ENCODE data around the gene RBM6. TPM values are rescaled to one million over a fixed set of nuclear protein-coding genes. Genes with fewer than 3 reads are reported as not detected.

RBM6 gene, protein sequence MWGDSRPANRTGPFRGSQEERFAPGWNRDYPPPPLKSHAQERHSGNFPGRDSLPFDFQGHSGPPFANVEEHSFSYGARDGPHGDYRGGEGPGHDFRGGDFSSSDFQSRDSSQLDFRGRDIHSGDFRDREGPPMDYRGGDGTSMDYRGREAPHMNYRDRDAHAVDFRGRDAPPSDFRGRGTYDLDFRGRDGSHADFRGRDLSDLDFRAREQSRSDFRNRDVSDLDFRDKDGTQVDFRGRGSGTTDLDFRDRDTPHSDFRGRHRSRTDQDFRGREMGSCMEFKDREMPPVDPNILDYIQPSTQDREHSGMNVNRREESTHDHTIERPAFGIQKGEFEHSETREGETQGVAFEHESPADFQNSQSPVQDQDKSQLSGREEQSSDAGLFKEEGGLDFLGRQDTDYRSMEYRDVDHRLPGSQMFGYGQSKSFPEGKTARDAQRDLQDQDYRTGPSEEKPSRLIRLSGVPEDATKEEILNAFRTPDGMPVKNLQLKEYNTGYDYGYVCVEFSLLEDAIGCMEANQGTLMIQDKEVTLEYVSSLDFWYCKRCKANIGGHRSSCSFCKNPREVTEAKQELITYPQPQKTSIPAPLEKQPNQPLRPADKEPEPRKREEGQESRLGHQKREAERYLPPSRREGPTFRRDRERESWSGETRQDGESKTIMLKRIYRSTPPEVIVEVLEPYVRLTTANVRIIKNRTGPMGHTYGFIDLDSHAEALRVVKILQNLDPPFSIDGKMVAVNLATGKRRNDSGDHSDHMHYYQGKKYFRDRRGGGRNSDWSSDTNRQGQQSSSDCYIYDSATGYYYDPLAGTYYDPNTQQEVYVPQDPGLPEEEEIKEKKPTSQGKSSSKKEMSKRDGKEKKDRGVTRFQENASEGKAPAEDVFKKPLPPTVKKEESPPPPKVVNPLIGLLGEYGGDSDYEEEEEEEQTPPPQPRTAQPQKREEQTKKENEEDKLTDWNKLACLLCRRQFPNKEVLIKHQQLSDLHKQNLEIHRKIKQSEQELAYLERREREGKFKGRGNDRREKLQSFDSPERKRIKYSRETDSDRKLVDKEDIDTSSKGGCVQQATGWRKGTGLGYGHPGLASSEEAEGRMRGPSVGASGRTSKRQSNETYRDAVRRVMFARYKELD
- 153 TPM for polyA plus RNA-seq
- long read RNA-seq, donor 1, partial matches to known transcripts, result 85 of 87 reads
- long read RNA-seq, donor 1, other reads (novel, unspliced or antisense), result 0 of 87 reads
- long read RNA-seq, donor 2, full-length matches to known transcripts, result 6 of 306 reads
- long read RNA-seq, donor 2, partial matches to known transcripts, result 300 of 306 reads
- long read RNA-seq, donor 2, other reads (novel, unspliced or antisense), result 0 of 306 reads
- long read RNA-seq, donor 3, result 0 reads
- long read RNA-seq, donor 4, partial matches to known transcripts, result 8 of 8 reads
- long read RNA-seq, donor 4, other reads (novel, unspliced or antisense), result 0 of 8 reads
- long read RNA-seq, donor 5, partial matches to known transcripts, result 94 of 96 reads
- long read RNA-seq, donor 5, other reads (novel, unspliced or antisense), result 0 of 96 reads
- long read RNA-seq, donor 6, partial matches to known transcripts, result 121 of 126 reads
- long read RNA-seq, donor 6, other reads (novel, unspliced or antisense), result 0 of 126 reads
- long read RNA-seq, donor 7, partial matches to known transcripts, result 50 of 50 reads
- long read RNA-seq, donor 7, other reads (novel, unspliced or antisense), result 0 of 50 reads
- long read RNA-seq, donor 8, partial matches to known transcripts, result 179 of 181 reads
- long read RNA-seq, donor 8, other reads (novel, unspliced or antisense), result 0 of 181 reads
- long read RNA-seq, donor 9, partial matches to known transcripts, result 151 of 153 reads
- long read RNA-seq, donor 9, other reads (novel, unspliced or antisense), result 0 of 153 reads
- long read RNA-seq, donor 10, partial matches to known transcripts, result 112 of 113 reads
- long read RNA-seq, donor 10, other reads (novel, unspliced or antisense), result 0 of 113 reads
- long read RNA-seq, donor 11, partial matches to known transcripts, result 74 of 77 reads
- long read RNA-seq, donor 11, other reads (novel, unspliced or antisense), result 0 of 77 reads

DNA sequence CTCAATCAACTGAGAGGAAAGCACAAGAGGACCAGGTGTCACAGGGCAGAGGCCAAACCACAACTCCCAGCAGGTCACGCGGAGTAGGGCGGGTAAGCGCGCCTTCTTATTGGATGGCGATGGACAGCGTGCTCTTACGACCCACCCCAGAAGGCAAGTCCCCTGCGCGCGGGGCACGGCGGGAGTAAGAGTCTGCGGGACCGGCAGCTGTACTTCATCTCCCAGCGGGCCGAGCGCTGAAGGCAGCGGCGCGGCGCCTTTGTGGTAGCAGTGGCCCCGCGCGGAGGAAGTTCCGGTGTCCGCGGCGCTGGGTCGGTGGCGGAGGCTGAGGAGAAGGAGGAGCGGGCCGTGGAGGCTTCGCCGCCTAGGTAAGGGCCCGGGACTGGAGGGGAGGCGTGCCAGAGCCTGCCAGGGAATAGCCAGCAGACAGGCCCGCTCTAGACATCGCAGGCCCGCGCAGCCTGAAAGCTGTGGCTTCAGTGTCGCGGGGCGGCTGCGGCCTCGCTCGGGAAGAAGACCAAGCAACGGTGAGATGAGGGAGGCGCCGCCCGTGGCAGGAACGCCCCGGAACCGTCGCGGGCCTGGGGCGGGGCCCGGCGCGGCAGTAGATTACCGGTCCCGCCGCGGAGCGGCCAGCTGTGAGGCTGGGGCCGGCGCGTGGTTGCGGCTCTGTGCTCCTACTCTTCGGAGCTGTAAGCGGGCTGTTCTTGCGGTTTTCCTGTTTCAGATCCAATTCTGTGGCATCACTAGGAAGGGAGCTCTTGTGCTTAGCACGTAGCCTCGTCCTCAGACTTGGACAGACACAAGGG is at the start of gene RBM6:
RBM6 (plus strand) TSS at position 293 of the 809 bp plus-strand sequence. CDS start 22,492 bp downstream, outside the sequence.
- WGBS (ENCODE audit: insufficient coverage, low lambda C conversion rate), result no CpG with 5 or more reads among the region's 74 CpGs
- peak; percentile 98 to 99 for DNase-seq
- H3K27me3 ChIP-seq (ENCODE audit: control insufficient read depth, insufficient read depth, low read length), result no peaks in the 10 kb centered on the region
- peak within 1 kb of the TSS; percentile 96 for H3K27ac ChIP-seq (ENCODE audit: low read length)
- no peaks in the 10 kb centered on the region for H3K9me3 ChIP-seq (ENCODE audit: control insufficient read depth, low read depth, low read length)
- H3K36me3 ChIP-seq (ENCODE audit: control insufficient read depth, insufficient read depth, low read length), result no peaks in the 10 kb centered on the region
- peak within 1 kb of the TSS; percentile 88 for H3K4me3 ChIP-seq (ENCODE audit: low read length)
- H3K4me1 ChIP-seq (ENCODE audit: control insufficient read depth, insufficient read depth, low read length), result peaks cover 12% of the 10 kb centered on the region

DNA sequence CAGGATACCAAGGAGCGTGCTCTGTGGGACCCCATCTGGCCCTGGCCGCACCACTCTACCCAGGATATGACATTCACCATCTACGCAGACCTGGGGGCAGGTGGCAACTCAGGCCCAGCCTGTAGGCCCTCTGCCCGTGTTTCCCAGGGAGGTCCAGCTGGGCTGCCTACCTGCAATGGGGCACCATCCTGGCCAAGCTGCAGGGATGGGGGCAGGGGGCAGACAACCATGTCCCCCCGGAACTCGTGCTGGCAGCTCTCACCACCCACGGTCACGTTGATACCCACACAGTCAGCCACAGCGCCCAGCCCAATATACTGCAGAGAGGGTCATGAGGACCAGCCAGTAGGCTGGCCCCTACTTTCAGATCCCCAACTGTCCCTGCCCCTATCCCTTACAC is 44.2 kb upstream of the RBM6 start:
- no peaks in the 10 kb centered on the region for H3K27me3 ChIP-seq (ENCODE audit: control insufficient read depth, insufficient read depth, low read length)
- DNase-seq, result no peak
- peaks cover 12% of the 10 kb centered on the region for H3K4me1 ChIP-seq (ENCODE audit: control insufficient read depth, insufficient read depth, low read length)
- H3K36me3 ChIP-seq (ENCODE audit: control insufficient read depth, insufficient read depth, low read length), result peaks cover 42% of the 10 kb centered on the region
- WGBS (ENCODE audit: insufficient coverage, low lambda C conversion rate), result no CpG with 5 or more reads among the region's 9 CpGs
- no peak overlapping the region for H3K4me3 ChIP-seq (ENCODE audit: low read length)
- no peaks in the 10 kb centered on the region for H3K9me3 ChIP-seq (ENCODE audit: control insufficient read depth, low read depth, low read length)
- H3K27ac ChIP-seq (ENCODE audit: low read length), result no peak overlapping the region

DNA sequence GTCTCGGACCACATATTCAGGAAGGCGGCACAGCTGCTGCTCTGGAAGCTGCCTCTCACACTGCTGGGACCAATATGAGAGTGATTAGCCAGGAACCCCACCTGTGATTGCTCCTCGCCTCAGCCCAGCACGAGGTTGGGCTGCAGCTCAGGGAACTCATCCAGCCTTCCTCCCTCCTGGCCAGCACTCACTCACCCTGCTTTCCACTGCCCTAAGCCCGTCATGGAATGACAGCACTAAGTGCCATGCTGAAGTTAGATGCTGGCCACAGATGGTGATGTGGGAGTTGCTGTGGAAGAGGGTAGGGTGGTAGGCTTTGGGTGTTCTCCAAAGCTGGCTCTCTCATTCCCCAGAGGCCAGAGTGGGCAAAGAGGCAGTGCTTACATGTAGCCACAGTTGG is 43.6 kb upstream of the RBM6 start:
- Histone ChIP-seq H3K36me3 (ENCODE audit: control insufficient read depth, insufficient read depth, low read length) (peaks cover 37% of the 10 kb centered on the region), H3K9me3 (ENCODE audit: control insufficient read depth, low read depth, low read length) (no peaks in the 10 kb centered on the region)
- WGBS (ENCODE audit: insufficient coverage, low lambda C conversion rate), result no CpG with 5 or more reads among the region's 5 CpGs

DNA sequence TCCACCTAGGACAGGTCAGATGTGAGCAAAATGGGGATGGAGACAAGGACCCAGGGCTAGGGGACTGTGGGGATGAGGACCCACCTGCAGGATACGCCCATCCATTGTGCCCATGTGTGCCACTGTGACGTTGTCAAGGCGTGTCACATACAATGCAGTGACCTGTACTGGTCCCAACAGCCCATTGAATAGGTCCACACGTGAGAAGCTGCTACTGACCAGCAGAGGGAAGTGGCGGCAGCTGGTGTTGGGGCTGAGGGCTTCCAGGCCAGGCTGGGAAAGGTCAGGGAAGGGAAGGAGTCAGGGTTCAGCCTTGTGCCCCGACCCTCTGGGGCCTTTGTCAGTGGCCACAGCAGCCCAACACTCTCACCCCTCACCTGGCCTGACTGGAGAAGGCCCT is 41.0 kb upstream of the RBM6 start:
- Histone ChIP-seq H3K4me1 (ENCODE audit: control insufficient read depth, insufficient read depth, low read length) (peaks cover 39% of the 10 kb centered on the region), H3K4me3 (ENCODE audit: low read length) (no peak overlapping the region), H3K27ac (ENCODE audit: low read length) (no peak overlapping the region)

More for the DNA sequence above, 43.6 kb upstream of the RBM6 start:
- H3K27ac ChIP-seq (ENCODE audit: low read length), result no peak overlapping the region
- no peak for DNase-seq
- H3K27me3 ChIP-seq (ENCODE audit: control insufficient read depth, insufficient read depth, low read length), result no peaks in the 10 kb centered on the region
- peaks cover 17% of the 10 kb centered on the region for H3K4me1 ChIP-seq (ENCODE audit: control insufficient read depth, insufficient read depth, low read length)
- H3K4me3 ChIP-seq (ENCODE audit: low read length), result no peak overlapping the region

DNA sequence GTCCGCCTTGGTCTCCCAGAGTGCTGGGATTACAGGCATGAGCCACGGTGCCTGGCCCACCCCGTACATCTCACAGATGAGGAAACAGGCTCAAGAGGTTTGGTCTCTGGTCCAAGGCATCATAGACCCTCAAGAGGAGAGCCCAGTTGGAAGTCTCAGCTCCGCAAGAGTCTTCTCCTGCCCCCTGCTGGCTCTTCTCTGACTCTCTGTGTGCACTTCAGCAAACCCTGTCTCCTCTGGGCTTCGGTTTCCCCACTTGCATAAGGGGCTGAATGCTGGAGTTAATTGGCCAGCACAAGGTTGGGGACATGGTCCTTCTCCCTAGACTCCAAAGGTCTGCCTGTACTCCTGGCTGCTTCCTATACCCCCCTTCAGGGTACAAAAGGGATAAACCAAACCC is 40.1 kb upstream of the RBM6 start:
- Histone ChIP-seq H3K4me3 (ENCODE audit: low read length) (no peak overlapping the region), H3K36me3 (ENCODE audit: control insufficient read depth, insufficient read depth, low read length) (peaks cover 37% of the 10 kb centered on the region), H3K9me3 (ENCODE audit: control insufficient read depth, low read depth, low read length) (peaks cover 12% of the 10 kb centered on the region), H3K4me1 (ENCODE audit: control insufficient read depth, insufficient read depth, low read length) (peaks cover 47% of the 10 kb centered on the region), H3K27me3 (ENCODE audit: control insufficient read depth, insufficient read depth, low read length) (no peaks in the 10 kb centered on the region), H3K27ac (ENCODE audit: low read length) (peak overlapping the region; percentile 86)
- peak; percentile 26 to 48 for DNase-seq
- WGBS (ENCODE audit: insufficient coverage, low lambda C conversion rate), result no CpG with 5 or more reads among the region's 5 CpGs

More for the DNA sequence above, 41.0 kb upstream of the RBM6 start:
- no peak for DNase-seq
- no CpG with 5 or more reads among the region's 6 CpGs for WGBS (ENCODE audit: insufficient coverage, low lambda C conversion rate)
- Histone ChIP-seq H3K36me3 (ENCODE audit: control insufficient read depth, insufficient read depth, low read length) (peaks cover 37% of the 10 kb centered on the region), H3K27me3 (ENCODE audit: control insufficient read depth, insufficient read depth, low read length) (no peaks in the 10 kb centered on the region), H3K9me3 (ENCODE audit: control insufficient read depth, low read depth, low read length) (peaks cover 12% of the 10 kb centered on the region)

DNA sequence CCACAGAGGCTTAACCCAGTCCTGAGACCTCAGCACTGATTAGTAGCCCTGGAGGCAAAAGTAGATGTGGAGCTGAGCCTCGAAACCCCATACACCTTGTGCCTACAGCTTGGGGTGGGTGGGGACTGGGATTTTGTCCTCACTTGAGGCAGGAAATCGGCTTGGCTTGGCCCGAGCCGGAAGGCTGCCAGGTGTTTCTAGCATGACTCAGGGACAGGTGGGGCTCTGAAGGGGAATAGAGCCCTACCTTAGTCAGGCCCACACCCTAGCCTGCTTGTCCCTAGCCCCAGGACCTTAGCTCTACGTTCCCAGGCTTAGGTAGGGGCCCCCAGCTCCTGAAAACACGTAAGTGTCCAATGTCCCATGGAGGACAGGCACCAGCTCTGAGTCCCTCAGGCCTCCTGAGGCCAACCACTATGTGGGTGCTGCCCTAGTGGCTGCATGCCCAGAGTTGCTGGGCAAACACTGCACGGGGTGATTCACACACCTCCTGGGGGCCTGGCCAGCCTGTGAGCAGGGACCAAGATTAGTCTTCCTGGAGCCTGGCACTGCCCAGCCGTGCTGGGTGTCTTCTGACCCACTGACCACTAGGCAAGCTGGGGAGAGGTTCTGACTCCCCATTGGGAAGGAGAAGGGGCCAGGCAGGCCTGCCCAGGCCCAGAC is 39.3 kb upstream of the RBM6 start:
- no peaks in the 10 kb centered on the region for H3K27me3 ChIP-seq (ENCODE audit: control insufficient read depth, insufficient read depth, low read length)
- peak; percentile 78 to 93 for DNase-seq
- H3K4me1 ChIP-seq (ENCODE audit: control insufficient read depth, insufficient read depth, low read length), result peaks cover 54% of the 10 kb centered on the region
- H3K27ac ChIP-seq (ENCODE audit: low read length), result peak overlapping the region; percentile 86
- no CpG with 5 or more reads among the region's 8 CpGs for WGBS (ENCODE audit: insufficient coverage, low lambda C conversion rate)
- H3K9me3 ChIP-seq (ENCODE audit: control insufficient read depth, low read depth, low read length), result peaks cover 12% of the 10 kb centered on the region
- peak overlapping the region; percentile 9 for H3K4me3 ChIP-seq (ENCODE audit: low read length)
- peaks cover 31% of the 10 kb centered on the region for H3K36me3 ChIP-seq (ENCODE audit: control insufficient read depth, insufficient read depth, low read length)

DNA sequence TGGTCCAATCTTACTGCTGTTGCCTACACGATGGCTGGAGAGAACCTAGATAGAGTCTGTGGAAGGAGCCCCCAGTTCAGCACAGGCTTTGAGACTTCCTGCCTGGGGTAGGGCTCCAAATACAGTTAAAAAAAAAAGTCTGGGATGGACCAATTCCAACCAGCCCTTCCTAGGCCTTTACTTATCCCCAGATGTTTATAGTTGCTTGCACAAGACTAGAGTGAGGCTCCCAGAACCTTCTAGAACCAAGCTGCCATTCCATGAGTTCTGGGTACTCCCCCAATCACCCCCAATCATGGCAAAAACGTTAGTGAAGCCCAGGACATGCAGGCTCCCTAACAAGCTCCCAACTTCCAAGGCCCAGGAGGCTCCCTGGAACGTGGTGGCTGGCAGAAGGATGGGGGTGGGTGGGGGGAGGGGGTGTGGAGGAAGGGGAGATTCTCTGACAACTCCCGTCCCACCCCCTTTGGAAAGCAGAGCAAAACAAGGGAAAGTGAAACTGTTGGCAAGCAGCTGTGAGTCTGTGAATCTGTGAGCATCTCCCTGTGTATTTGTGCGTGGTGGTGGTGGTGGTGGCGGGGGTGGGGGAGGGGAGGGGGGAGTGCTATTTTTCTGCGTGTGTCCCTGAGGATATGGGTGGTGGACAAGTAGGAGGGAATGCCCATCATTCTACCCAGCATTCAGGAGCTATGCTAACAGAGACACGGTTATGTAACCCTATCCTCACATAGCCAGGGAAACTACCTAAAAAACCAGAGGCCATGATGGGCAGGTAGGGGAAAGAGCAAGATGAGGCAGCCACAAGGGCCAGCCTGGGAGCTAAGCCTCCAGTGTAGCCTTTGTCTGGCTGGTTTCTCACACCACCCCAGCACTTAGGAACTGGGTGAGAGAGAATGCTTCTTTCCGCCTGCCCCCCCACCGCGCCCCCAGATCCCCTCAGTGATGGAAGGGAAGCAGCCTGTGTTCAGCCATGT is 38.3 kb upstream of the RBM6 start:
- H3K27me3 ChIP-seq (ENCODE audit: control insufficient read depth, insufficient read depth, low read length), result no peaks in the 10 kb centered on the region
- peak overlapping the region; percentile 9 for H3K4me3 ChIP-seq (ENCODE audit: low read length)
- H3K36me3 ChIP-seq (ENCODE audit: control insufficient read depth, insufficient read depth, low read length), result peaks cover 21% of the 10 kb centered on the region
- peaks cover 63% of the 10 kb centered on the region for H3K4me1 ChIP-seq (ENCODE audit: control insufficient read depth, insufficient read depth, low read length)
- WGBS (ENCODE audit: insufficient coverage, low lambda C conversion rate), result no CpG with 5 or more reads among the region's 11 CpGs
- peak; percentile 15 to 46 for DNase-seq
- peak overlapping the region; percentile 86 for H3K27ac ChIP-seq (ENCODE audit: low read length)
- H3K9me3 ChIP-seq (ENCODE audit: control insufficient read depth, low read depth, low read length), result peaks cover 12% of the 10 kb centered on the region

Measured in large intestine (tissue), 12 donors.